ENCODE measurements around the gene HERPUD2.

The HERPUD2 gene

GRCh38 chr7:35694784-35695472, at the start of gene HERPUD2:
TSS of gene HERPUD2 (minus strand) at chr7:35695135. CDS start at chr7:35694330, 805 bp downstream.
- DNase-seq = peak; percentile 89

- no peak for DNase-seq
These were observed 44.0 kb upstream of the HERPUD2 start for GRCh38 chr7:35738889-35739288.

GRCh38 chr7:35736725-35737124, 41.8 kb upstream of the HERPUD2 start:
- no peak for DNase-seq

GRCh38 chr7:35735396-35735795, 40.5 kb upstream of the HERPUD2 start:
- no peak for DNase-seq

GRCh38 chr7:35734001-35734483, 39.1 kb upstream of the HERPUD2 start:
- no peak for DNase-seq

- DNase-seq = no peak
These were observed 36.4 kb upstream of the HERPUD2 start for GRCh38 chr7:35731349-35731748.

GRCh38 chr7:35729061-35729783, 34.3 kb upstream of the HERPUD2 start:
- peak; percentile 8 to 22 for DNase-seq

- no peak for DNase-seq
These were observed 33.6 kb upstream of the HERPUD2 start for GRCh38 chr7:35728412-35729060.

GRCh38 chr7:35727571-35727970, 32.6 kb upstream of the HERPUD2 start:
- no peak for DNase-seq

GRCh38 chr7:35726654-35727053, 31.7 kb upstream of the HERPUD2 start:
- DNase-seq = no peak

GRCh38 chr7:35725280-35725680, 30.3 kb upstream of the HERPUD2 start:
- peak; percentile 26 to 41 for DNase-seq

GRCh38 chr7:35723011-35723410, 28.1 kb upstream of the HERPUD2 start:
- DNase-seq = peak; percentile 24 to 33

- no peak for DNase-seq
These were observed 27.3 kb upstream of the HERPUD2 start for GRCh38 chr7:35722054-35722849.

GRCh38 chr7:35721288-35721687, 26.4 kb upstream of the HERPUD2 start:
- no peak for DNase-seq

GRCh38 chr7:35720849-35721248, 25.9 kb upstream of the HERPUD2 start:
- DNase-seq = no peak

GRCh38 chr7:35720032-35720431, 25.1 kb upstream of the HERPUD2 start:
- no peak for DNase-seq

- no peak for DNase-seq
These were observed 23.1 kb upstream of the HERPUD2 start for GRCh38 chr7:35718047-35718446.

GRCh38 chr7:35717516-35717915, 22.6 kb upstream of the HERPUD2 start:
- DNase-seq = no peak

GRCh38 chr7:35717013-35717412, 22.1 kb upstream of the HERPUD2 start:
- DNase-seq = no peak

GRCh38 chr7:35716038-35716803, 21.3 kb upstream of the HERPUD2 start:
- no peak for DNase-seq

GRCh38 chr7:35714862-35715261, 19.9 kb upstream of the HERPUD2 start:
- no peak for DNase-seq

- DNase-seq = no peak
These were observed 19.5 kb upstream of the HERPUD2 start for GRCh38 chr7:35714407-35714806.

All from activated CD4-positive, alpha-beta T cell treated with anti-CD3 and anti-CD28 coated beads for 4 hours (primary cell).